Astrocyte of the spinal cord (primary cell): ENCODE data around the gene UGT1A3.

ENCODE experiments used
- DNase-seq: peaks from one replicate; pipeline ENCODE4 v3.0.0; 2011; ENCODE audit warnings: low read depth, low spot score
- H3K4me3 ChIP-seq: 2 replicates; pipeline ENCODE4 v1.5.1; 2011; ENCODE audit warnings: low read depth, mild to moderate bottlenecking, low read length, moderate library complexity
- in situ Hi-C: cut with HindIII; loops from 2 replicates; pipeline ENCODE4 v1.10.0; 2017; ENCODE audit warnings: low sequenced_read_pairs
- TF ChIP-seq, protein P1 (sequence below): IDR thresholded peaks from 2 replicates; pipeline ENCODE4 v1.5.1; 2012; ENCODE audit warnings: low read depth, mild to moderate bottlenecking, low read length, inconsistent platforms

Gene UGT1A3

DNA sequence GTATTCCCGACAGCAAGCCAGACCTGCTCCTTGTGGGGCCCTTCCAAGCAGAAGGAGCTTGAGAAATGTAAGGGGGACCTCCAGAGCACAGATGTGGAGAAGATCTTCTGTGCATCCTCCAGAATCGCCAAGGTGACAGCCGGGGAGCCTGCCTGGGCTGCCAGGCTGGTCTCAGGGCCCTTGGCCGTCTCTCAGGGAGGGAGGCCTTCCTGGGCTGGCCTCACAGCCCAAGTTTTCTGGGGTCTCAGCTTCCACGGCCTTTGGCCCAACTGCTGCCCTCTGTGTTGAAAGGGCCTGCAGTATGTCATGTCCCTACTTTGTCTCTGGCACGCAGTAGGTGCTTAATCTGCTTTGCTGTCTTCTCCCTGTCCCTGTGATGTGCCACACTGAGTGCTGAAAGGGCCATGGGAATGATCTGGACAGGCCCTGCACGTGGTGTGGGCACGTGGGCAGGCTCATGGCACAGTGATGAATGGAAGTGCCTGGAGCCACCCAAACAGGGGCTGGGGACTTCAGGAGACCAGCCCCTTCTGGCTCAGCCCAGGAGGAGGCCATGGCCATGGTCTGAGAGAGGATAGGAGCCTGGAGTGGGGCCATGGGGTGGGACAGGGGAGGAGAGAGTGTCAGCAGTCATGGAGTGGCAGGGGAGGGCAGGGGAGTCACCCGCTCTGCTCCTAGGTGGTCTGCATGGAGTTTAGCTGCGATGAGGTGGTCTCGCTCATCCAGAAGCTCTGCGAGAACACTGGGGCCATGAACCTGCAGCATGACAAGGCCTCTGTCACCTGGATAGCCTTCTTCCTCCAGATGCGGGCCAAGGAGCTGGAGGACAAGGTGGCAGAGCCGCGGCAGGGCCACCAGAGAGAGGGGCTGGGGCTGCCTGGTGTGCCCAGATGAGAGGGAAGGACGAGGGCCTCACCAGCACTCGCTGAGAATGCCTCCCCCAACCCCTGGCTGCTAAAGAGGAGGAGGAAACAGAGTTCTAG, 90.1 kb downstream of the UGT1A3 start:
- TF ChIP-seq, protein P1, sequence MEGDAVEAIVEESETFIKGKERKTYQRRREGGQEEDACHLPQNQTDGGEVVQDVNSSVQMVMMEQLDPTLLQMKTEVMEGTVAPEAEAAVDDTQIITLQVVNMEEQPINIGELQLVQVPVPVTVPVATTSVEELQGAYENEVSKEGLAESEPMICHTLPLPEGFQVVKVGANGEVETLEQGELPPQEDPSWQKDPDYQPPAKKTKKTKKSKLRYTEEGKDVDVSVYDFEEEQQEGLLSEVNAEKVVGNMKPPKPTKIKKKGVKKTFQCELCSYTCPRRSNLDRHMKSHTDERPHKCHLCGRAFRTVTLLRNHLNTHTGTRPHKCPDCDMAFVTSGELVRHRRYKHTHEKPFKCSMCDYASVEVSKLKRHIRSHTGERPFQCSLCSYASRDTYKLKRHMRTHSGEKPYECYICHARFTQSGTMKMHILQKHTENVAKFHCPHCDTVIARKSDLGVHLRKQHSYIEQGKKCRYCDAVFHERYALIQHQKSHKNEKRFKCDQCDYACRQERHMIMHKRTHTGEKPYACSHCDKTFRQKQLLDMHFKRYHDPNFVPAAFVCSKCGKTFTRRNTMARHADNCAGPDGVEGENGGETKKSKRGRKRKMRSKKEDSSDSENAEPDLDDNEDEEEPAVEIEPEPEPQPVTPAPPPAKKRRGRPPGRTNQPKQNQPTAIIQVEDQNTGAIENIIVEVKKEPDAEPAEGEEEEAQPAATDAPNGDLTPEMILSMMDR, result no peak
- in situ Hi-C loops, result no loop called here
- no peak for DNase-seq
- H3K4me3 ChIP-seq, result no peak overlapping the region

DNA sequence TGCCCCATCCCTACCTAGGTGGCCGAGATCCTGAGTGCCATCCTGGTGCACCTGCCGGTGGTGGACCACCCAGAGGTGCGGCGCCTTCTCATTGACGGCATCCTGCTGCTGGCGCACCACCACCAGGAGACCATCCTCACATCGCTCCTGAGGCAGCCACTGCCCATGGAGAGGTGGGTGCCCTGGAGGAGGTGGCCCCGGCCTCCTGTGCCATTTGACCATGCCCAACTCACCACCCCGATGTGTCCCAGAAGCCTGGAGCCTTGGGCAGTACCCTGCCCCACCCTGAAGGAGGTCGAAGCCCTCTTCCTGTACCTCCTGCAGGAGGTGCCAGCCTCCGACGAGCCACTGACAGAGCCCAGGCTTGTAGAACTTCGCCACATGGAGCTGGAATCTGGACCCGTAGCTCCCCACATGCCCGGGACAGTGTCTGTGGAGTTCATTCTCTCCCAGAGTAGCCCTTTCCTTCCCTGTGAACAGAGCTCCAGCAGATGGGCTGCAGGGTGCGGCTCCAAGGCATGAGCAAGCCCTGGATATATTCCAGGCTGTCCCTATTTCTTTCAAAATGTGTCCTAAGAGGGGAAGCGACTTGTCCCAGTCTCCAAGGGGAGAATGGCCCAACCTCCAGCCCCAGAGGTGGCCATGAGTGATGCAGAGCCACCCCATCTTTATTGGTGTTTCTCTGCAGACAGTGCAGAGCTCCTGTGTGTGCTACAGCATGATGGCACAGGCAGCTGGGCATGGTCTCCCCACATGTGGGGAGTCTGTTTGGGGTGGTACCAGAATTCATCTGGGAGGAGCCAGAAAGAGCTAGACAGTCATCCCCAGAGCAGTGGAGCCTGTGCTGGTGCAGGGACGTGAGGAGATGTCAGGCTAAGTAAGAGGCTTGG, 91.3 kb downstream of the UGT1A3 start:
- in situ Hi-C loops, result no loop called here
- TF ChIP-seq, protein P1, result no peak
- H3K4me3 ChIP-seq, result no peak overlapping the region
- no peak for DNase-seq

DNA sequence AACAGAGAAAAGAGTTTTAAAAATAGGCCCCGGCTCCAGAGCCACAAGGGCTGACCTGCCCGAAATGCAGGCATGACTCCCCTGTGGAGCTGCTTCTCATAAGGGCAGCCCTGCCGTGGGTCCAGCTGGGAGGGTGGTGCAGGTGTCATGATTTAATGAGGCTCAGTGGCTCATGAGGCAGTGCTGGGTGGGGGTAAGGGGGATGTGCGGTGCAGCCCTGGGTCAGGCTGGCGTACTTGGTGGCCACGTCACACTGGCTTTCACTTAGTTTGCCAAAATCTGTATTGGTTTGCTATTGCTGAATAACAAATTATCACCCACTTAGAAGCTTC, 91.9 kb downstream of the UGT1A3 start:
- in situ Hi-C loops, result no loop called here
- TF ChIP-seq, protein P1, result no peak
- DNase-seq, result no peak
- H3K4me3 ChIP-seq, result no peak overlapping the region

DNA sequence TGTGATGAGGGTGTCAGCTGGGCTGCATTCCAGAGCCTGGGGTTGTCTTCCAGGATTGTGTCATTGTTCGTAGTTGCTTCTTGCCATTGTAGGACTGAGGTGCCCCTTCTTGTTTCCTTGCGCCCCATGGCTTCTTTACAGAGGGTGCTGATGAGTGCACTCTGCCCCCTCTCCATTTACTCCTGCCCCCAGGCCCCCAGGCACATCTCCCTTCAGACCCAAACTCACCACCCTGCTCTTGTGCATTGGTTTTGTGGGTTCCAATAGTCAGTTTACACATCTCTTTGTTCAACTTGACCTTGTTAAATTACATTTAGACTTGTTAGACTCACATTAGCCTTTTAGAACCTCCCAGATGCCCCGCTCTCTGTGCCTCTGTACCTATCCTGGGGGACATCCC, 92.4 kb downstream of the UGT1A3 start:
- TF ChIP-seq, protein P1, result no peak
- DNase-seq, result no peak
- no peak overlapping the region for H3K4me3 ChIP-seq
- in situ Hi-C loops, result no loop called here

DNA sequence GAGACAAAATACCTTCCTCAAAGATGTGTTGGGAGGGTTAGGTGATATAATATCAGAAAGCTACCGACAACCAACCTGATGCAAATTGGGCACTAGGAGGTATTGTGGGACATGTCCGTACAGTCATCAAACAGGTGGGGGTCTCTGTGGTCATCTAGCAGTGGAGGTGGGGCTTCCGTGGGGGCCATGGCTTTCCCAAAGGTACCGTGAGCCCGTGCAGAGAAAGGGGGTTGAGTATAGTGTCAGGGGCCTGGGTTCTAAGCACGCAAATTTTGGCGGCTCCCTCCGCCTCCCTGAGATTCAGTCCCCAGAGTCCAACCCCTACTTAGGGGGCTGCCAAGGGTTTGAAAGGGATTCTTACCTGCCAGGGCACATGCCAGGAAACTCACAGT, 92.9 kb downstream of the UGT1A3 start:
- no peak for DNase-seq
- in situ Hi-C loops, result no loop called here
- TF ChIP-seq, protein P1, result no peak
- no peak overlapping the region for H3K4me3 ChIP-seq

DNA sequence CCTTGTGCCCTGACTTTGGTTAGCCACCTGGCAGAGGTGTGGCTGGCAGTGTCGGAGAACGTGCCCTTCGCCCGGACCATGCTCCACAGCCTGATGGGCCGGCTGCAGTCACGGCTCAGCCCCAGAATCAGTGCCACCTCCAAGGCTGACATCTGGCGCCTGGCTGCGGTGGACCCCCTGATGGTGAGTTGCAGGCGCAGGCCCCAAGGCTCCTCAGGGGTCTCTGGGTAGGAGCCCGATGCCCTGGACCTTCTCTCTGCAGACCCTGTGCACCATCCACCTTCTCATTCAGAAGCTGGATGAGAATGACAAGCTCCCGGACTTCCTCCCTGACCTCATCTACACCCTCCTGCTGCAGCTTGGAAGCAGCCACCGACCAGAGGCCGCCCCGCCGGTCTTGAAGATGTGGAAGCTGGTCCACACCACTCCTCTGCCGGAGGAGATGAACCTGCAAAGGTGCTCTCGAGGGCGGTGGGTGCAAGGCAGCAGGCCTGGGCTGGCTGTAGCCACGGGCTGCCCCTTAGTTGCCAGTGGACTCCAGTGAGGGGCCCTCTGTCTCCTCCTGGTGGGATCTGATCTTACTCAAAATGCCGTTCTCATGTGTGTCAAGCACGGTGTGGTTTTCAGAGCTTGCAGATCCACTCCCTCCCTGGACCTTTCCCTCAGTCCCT, 93.4 kb downstream of the UGT1A3 start:
- H3K4me3 ChIP-seq, result no peak overlapping the region
- TF ChIP-seq, protein P1, result no peak
- in situ Hi-C loops, result no loop called here
- DNase-seq, result no peak
